ENCODE measurements around the gene CAST.

DNA sequence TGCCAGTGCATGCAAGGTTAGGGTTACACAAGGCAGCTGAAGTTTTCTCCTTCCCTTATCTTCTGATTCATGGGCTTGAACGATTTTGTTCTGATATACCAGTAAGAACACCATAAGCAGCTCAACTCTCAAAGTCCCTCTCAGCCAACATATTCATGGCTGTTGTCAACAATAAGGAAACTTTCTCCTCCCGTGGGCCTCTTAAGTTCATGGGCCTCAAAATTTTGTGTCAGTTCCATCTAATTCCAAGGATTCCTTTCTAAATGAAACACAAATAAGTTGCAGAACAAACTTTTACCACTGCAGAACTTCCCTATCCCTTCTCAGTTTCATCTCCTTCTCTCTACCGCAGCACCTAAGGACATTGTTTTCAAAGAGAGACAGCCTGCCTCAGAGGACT, 23.6 kb upstream of the CAST start:
- TF ChIP-seq, protein P1, sequence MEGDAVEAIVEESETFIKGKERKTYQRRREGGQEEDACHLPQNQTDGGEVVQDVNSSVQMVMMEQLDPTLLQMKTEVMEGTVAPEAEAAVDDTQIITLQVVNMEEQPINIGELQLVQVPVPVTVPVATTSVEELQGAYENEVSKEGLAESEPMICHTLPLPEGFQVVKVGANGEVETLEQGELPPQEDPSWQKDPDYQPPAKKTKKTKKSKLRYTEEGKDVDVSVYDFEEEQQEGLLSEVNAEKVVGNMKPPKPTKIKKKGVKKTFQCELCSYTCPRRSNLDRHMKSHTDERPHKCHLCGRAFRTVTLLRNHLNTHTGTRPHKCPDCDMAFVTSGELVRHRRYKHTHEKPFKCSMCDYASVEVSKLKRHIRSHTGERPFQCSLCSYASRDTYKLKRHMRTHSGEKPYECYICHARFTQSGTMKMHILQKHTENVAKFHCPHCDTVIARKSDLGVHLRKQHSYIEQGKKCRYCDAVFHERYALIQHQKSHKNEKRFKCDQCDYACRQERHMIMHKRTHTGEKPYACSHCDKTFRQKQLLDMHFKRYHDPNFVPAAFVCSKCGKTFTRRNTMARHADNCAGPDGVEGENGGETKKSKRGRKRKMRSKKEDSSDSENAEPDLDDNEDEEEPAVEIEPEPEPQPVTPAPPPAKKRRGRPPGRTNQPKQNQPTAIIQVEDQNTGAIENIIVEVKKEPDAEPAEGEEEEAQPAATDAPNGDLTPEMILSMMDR (IDR thresholded peaks at IDR 0.05), result no peak
- TF ChIP-seq POLR2A (IDR thresholded peaks at IDR 0.05) (no peak), POLR2AphosphoS5 (IDR thresholded peaks at IDR 0.05) (no peak)
